HEK293 (cell line): ENCODE data around the gene DLK1.

Experiments
- BCL11A ChIP-seq: fragments of 450-650 bp; formaldehyde crosslinking; IDR thresholded peaks from 2 replicates; pipeline ENCODE4 v1.5.1; 2016; ENCODE audit warnings: low read depth, missing biosample characterization, missing genetic modification characterization
- SP2 ChIP-seq: fragments of 450-650 bp; formaldehyde crosslinking; IDR thresholded peaks from 2 replicates; pipeline ENCODE4 v1.5.1; 2016; ENCODE audit warnings: missing biosample characterization, missing genetic modification characterization
- TCF7L2 ChIP-seq: IDR thresholded peaks from 2 replicates; pipeline ENCODE4 v1.6.1; 2011; ENCODE audit warnings: low read depth, mild to moderate bottlenecking, inconsistent platforms, low read length, moderate library complexity, borderline replicate concordance
- ZNF292 ChIP-seq: fragments of 450-650 bp; formaldehyde crosslinking; IDR thresholded peaks from 2 replicates; pipeline ENCODE4 v1.5.1; 2016; ENCODE audit warnings: low read depth, missing biosample characterization, missing genetic modification characterization, borderline replicate concordance
- TF ChIP-seq, protein P1 (sequence below): fragments of 450-650 bp; formaldehyde crosslinking; IDR thresholded peaks from 2 replicates; pipeline ENCODE4 v1.5.1; 2016; ENCODE audit warnings: missing biosample characterization, missing genetic modification characterization

DNA sequence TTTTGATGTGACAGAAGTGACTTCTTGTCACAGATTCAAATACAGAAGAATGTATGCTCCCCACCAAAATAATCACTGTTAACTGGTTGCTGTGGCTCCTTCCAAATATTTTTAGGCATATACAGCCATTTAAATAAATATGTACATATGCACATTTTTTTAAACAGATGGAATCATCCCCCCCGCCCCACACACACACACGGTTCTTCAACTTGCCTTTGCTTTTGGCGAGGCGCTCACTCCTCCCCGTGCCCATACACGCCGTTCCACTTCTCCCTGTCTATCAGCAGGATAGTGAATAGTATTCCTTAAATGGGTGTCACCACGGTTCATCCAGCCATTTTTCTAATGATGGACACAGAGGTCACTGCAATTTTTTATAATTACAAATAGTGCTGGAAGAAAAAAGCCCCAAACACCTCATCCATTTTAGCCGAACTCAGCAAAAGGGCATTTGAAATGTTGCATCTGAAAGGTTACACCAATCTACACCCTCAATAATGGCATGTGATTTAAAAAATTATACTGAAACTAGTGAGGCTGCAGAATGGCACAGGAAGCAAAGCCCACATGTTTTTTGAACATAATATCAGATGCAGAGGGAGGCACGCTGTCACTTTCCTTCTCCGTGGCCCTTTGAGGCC is 60.0 kb downstream of the DLK1 start:
- TF ChIP-seq, protein P1, sequence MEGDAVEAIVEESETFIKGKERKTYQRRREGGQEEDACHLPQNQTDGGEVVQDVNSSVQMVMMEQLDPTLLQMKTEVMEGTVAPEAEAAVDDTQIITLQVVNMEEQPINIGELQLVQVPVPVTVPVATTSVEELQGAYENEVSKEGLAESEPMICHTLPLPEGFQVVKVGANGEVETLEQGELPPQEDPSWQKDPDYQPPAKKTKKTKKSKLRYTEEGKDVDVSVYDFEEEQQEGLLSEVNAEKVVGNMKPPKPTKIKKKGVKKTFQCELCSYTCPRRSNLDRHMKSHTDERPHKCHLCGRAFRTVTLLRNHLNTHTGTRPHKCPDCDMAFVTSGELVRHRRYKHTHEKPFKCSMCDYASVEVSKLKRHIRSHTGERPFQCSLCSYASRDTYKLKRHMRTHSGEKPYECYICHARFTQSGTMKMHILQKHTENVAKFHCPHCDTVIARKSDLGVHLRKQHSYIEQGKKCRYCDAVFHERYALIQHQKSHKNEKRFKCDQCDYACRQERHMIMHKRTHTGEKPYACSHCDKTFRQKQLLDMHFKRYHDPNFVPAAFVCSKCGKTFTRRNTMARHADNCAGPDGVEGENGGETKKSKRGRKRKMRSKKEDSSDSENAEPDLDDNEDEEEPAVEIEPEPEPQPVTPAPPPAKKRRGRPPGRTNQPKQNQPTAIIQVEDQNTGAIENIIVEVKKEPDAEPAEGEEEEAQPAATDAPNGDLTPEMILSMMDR (tag by site-specific recombination): no peak
- TF ChIP-seq ZNF292 (no peak), TCF7L2 (no peak), SP2 (tag by site-specific recombination) (no peak), BCL11A (tag by site-specific recombination) (no peak)
